GM21529 (cell line): ENCODE data around the gene ENTPD6.
"Not testable (repeated sequence)": the region's sequence is repeated elsewhere in the genome, so short reads cannot be mapped to it uniquely, and the experiment has no call there.

Experiments used
- ATAC-seq: cut with Tn5 transposase; IDR thresholded peaks from one replicate; pipeline ENCODE4 v1.9.1; 2021; ENCODE audit not compliant: unreplicated experiment

Gene ENTPD6

DNA sequence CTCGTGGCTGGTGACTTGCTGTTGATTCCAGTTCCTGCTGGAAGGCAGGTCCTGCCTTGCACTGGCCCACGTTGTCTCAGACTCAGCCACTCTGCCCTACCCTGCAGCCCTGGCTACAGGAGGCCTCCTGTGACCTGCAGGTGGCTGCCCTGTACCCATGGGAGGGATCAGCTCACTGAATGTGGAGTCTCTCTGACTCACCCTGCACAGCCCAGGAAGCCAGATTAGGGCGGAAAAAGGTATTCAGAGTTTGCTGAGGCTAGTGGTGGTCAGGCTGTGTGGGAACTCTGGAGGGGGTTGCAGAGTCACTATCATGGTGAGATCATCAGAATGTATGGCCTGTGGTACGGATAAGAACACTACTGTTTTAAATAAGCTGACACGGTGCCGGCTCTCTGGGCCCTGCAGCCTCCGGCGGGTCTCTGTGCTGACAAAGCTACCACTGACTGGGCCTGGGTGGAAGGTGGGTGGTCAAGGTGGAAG is 27.7 kb downstream of the ENTPD6 start:
- peak; percentile 50 for ATAC-seq

DNA sequence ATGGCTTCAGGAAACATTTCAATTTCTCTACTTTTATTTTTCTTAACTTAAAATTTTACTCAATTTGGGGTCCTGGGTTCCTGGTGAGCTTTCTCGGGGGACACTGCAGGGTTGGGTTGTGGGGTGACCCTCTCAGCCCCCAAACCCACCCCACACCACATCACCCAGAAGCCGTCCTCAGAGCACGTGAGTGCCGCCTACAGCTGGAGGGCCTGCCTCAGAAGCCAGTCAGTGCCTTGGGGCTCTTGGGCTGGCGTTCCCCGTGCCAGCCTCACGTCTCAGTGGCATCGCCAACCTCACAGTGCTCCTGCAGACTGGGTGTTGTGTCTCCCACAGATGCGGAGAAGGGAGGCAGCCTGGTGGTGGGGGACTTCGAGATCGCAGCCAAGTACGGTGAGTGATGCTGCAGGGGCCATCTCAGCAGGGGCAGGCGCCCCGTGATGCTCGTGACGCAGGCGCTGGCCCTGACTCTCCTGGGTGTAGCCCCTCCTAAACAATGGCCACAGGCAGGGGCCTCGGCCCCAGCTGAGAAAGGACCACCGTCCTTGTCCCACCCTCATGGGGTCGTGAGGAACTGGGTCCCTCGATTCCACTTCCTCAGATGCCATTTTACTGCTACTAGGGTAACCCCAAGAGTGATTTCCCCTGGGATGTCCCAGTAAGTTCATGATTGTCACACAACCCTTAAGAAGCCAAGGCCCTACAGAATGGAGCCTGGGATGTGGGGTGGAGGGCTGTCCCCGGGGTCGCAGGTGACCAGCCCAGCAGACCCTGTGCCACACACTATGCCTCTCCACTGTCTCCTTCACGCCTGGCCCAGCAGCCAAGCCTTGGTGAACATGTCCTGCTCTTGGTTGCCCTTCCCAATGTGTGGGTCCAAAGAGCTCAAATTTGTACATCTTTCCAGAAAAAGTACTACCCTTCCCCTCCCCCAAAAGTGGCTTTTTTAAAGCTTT is 28.5 kb downstream of the ENTPD6 start:
- no peak for ATAC-seq

DNA sequence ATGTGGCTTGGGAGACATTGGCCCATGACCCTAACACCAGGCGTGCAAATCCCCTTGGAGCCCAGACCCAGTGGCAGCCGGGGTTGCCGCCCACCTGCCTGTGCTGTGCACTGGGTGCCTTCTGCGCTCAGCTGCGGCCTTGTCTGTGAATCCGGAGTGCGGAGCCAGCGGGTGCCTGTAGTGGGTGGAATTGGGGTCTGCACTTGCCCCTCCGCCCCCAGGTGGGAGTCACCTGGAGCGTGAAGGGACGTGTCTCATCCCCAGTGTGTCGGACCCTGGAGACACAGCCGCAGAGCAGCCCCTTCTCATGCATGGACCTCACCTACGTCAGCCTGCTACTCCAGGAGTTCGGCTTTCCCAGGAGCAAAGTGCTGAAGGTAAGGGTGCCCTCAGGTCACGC is 29.4 kb downstream of the ENTPD6 start:
- no peak for ATAC-seq

GRCh38 chr20:25225642-25226432 is 30.3 kb downstream of the ENTPD6 start:
- ATAC-seq: no peak

GRCh38 chr20:25226433-25227316 is 31.2 kb downstream of the ENTPD6 start:
- no peak for ATAC-seq

- ATAC-seq: no peak
Measured at GRCh38 chr20:25227317-25227831, 31.9 kb downstream of the ENTPD6 start.

- no peak for ATAC-seq
Measured at GRCh38 chr20:25229486-25230165, 34.1 kb downstream of the ENTPD6 start.

DNA sequence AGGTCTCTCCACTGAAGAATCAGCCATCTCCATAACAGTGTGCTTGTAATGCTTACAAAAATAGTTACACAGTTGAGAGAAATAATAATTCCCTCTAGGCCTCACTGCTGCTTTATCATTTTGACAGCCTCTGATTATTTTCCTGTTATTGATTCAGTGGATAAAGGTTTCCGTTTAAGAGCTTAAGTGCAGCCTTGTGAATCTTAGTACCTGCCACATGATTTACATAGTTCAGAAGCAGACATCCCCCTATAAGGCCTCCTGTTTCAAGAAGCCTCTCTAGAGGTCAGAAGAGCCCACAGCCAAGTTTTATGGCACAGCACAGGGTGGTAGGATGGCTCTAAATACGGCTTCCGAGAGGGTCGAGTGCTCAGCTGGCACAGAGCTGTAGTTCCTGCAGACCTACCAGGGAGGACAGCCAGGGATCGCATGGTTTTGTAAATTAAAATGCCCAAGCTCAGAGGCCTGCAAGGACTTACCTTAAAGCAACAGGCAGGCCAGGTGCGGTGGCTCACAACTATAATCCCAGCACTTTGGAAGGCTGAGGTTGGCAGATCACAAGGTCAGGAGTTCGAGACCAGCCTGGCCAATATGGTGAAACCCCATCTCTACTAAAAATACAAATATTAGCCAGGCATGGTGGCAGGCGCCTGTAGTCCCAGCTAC is 34.8 kb downstream of the ENTPD6 start:
- ATAC-seq: peak; percentile 99

- ATAC-seq: no peak
Measured at GRCh38 chr20:25233016-25233772, 37.7 kb downstream of the ENTPD6 start.

- ATAC-seq: not testable (repeated sequence)
Measured at GRCh38 chr20:25234009-25234849, 38.7 kb downstream of the ENTPD6 start.

DNA sequence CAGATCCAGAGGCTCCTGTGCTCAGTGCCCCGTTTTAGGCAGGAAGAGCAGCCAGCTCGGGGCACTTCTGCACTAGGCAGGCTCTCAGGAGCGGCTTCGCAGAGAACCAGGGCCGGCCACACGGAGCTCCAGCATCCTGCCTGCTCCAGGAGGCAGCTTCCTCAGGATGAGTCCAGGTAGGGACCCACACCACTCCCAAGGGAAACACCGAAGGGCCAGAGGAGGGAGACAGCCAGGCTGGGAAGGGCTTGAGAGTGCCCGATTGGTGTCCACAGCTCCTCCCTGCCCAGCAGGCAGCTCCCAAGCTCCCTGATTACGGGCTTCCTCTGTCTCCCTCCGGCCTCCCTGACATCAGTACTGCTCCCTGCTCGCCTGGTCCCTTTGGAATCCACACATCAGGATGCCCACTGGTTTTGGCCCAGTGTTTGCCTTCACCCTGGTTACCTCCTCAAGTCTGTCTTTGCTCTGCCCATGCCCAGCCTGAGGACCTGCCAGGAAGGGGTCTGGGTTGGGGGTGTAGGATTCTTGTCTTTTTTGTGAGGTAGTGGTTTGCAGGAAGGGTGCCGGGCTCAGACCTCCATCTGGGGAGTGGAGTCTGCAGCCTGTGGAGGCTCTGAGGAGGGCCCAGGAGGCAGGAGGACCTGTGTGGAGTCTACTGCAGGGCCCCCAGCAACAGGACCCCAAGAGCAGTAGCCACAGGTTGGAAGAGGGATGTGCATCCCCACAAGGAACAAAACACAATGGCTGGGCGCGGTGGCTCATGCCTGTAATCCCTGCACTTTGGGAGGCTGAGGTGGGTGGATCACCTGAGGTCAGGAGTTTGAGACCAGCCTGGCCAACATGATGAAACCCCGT is 41.2 kb downstream of the ENTPD6 start:
- ATAC-seq: no peak

DNA sequence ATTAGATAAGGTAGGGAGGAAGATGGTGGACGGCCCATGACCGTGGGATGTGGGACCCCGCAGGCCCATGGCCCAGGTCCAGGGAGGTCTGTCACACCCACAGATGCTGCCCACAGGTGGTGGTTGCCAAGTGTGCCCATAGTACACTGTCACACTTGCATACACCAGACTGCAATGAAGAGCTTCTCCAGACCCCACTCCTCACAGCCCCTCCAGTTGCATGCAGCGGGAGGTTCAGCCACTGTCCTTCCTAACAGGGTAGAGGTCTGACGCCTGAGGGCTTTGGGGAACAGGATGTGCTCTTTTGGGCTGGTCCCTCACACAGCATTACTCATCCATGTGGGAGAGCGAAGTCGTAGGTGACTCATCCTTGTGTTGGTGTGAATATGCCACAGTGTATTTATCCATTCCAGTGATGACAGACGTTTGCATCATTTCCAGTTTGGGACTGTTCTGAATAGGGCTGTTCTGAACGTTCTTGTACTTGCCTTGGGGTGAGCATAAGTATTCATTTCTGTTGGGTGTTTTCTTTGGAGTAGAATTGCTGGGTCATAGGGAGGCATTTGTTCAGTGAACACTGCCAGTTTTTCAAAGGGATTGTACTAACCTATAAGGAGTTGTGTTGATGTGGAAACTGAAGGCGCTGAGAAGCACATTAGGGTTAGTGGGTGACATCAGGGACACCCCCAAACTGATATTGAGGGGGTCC is 42.3 kb downstream of the ENTPD6 start:
- peak; percentile 52 for ATAC-seq

- no peak for ATAC-seq
Measured at GRCh38 chr20:25238319-25239037, 43.0 kb downstream of the ENTPD6 start.

GRCh38 chr20:25239387-25240370 is 44.2 kb downstream of the ENTPD6 start:
- peak; percentile 71 for ATAC-seq
